Mesothelial cell of epicardium (in vitro differentiated cells): Measurements from ENCODE around the gene TRIM47. TPM values are rescaled to one million over a fixed set of nuclear protein-coding genes. Genes with fewer than 3 reads are reported as not detected.

Experiments used
- DNase-seq, 2 experiments: peaks; one replicate each; pipeline ENCODE4 v3.0.0; 2021; ENCODE audit warnings: low spot score in 2 of 2; ENCODE audit not compliant: unreplicated experiment in 2 of 2
- H3K27ac Mint-ChIP-seq: 2 replicates; pipeline ENCODE4 v1.8.0; 2021; ENCODE audit warnings: mixed read lengths
- H3K27me3 Mint-ChIP-seq: 2 replicates; pipeline ENCODE4 v1.8.0; 2021; ENCODE audit warnings: low read depth, mixed read lengths
- H3K36me3 Mint-ChIP-seq: 2 replicates; pipeline ENCODE4 v1.8.0; 2021; ENCODE audit warnings: mixed read lengths
- H3K4me1 Mint-ChIP-seq: 2 replicates; pipeline ENCODE4 v1.8.0; 2021; ENCODE audit warnings: mixed read lengths
- H3K4me3 Mint-ChIP-seq: 2 replicates; pipeline ENCODE4 v1.8.0; 2021; ENCODE audit warnings: mild to moderate bottlenecking, moderate library complexity, mixed read lengths
- H3K9me3 Mint-ChIP-seq: 2 replicates; pipeline ENCODE4 v1.8.0; 2021; ENCODE audit warnings: mixed read lengths
- total RNA-seq: library from RNA; stranded (reverse); gene quantifications from 3 replicates; pipeline ENCODE4 v1.2.1, GENCODE V29; 2021
- TF ChIP-seq, protein P1 (sequence below): fragments of 200-600 bp; sonication (generic); IDR thresholded peaks from one replicate; pipeline ENCODE4 v1.5.0; 2021; ENCODE audit warnings: antibody characterized with exemption; ENCODE audit not compliant: unreplicated experiment

Gene TRIM47, protein sequence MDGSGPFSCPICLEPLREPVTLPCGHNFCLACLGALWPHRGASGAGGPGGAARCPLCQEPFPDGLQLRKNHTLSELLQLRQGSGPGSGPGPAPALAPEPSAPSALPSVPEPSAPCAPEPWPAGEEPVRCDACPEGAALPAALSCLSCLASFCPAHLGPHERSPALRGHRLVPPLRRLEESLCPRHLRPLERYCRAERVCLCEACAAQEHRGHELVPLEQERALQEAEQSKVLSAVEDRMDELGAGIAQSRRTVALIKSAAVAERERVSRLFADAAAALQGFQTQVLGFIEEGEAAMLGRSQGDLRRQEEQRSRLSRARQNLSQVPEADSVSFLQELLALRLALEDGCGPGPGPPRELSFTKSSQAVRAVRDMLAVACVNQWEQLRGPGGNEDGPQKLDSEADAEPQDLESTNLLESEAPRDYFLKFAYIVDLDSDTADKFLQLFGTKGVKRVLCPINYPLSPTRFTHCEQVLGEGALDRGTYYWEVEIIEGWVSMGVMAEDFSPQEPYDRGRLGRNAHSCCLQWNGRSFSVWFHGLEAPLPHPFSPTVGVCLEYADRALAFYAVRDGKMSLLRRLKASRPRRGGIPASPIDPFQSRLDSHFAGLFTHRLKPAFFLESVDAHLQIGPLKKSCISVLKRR
- 2.8 to 3.1 TPM (median 2.9 TPM) in 3 replicates for total RNA-seq

DNA sequence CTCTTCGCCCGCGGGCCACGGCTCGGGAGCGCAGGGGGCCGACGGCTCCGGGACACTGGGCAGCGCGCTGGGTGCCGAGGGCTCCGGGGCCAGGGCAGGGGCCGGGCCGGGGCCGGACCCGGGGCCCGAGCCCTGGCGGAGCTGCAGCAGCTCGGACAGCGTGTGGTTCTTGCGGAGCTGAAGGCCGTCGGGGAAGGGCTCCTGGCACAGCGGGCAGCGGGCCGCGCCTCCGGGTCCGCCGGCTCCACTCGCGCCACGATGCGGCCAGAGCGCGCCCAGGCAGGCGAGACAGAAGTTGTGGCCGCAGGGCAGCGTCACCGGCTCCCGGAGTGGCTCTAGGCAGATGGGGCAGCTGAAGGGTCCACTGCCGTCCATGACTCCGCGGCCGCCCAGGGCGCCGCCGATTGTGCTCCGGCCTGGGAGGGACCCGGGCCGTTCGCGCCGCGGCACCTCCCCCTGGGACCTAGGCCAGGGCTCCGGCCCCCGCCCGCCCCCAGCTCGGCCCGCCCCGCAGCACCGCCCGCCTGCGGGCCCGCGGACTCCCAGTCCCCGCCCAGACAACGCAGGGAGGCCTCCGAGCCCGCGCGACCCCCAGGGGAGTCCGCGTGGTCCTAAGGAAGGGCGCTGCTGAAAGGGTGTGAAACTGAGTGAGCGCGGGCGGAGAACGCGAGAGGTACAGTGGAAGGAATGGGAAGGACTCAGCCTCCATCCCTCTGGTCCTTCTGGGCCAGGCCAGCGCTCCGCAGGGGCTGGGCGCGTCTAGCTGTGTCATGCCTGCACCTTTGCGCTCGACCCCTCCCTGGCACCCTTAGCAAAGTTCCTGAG, at the start of gene TRIM47:
TSS of gene TRIM47 (minus strand) at position 408 of the 825 bp plus-strand sequence. CDS start at position 375, 33 bp downstream.
- no peak for DNase-seq
- Mint-ChIP-seq H3K27ac (no peak within 1 kb of the TSS), H3K9me3 (no peaks in the 10 kb centered on the region)

DNA sequence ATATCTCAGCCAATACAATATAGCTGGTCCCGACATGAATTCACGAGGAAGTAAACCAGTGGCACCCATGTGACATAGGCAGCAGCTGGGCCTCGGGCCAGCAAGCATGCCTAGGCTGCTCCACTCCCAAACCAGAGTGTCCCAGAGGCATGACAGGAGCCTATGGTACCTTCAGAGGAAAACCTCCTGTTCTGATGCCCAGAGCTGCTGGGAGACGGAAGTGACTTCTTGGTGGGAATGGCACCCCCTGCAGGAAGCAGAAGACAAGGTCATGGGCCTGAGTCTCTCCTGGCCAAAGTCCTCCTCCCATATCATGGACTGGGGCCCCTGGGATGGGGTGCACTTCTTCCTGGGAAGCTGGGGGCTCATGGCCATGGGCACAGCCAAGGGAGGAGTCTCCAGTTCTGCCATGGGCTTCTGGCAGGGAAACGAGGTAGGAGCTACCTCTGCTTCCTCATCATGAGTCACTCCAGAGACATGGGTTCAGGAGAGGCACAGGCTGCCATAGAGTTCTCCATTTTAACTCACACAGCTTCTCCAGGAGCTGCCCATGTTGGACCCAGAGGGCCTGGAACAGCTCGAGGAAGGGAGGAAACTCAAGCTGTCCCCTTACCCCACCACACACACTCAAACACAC, 49.0 kb upstream of the TRIM47 start:
- Mint-ChIP-seq H3K4me3 (no peak overlapping the region), H3K9me3 (no peaks in the 10 kb centered on the region), H3K27ac (no peak overlapping the region), H3K27me3 (no peaks in the 10 kb centered on the region), H3K4me1 (no peaks in the 10 kb centered on the region), H3K36me3 (peaks cover 7% of the 10 kb centered on the region)
- no peak for DNase-seq
- TF ChIP-seq, protein P1, sequence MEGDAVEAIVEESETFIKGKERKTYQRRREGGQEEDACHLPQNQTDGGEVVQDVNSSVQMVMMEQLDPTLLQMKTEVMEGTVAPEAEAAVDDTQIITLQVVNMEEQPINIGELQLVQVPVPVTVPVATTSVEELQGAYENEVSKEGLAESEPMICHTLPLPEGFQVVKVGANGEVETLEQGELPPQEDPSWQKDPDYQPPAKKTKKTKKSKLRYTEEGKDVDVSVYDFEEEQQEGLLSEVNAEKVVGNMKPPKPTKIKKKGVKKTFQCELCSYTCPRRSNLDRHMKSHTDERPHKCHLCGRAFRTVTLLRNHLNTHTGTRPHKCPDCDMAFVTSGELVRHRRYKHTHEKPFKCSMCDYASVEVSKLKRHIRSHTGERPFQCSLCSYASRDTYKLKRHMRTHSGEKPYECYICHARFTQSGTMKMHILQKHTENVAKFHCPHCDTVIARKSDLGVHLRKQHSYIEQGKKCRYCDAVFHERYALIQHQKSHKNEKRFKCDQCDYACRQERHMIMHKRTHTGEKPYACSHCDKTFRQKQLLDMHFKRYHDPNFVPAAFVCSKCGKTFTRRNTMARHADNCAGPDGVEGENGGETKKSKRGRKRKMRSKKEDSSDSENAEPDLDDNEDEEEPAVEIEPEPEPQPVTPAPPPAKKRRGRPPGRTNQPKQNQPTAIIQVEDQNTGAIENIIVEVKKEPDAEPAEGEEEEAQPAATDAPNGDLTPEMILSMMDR = peak; percentile 31

More for the DNA sequence above, at the start of gene TRIM47:
- peaks cover 16% of the 10 kb centered on the region for H3K4me1 Mint-ChIP-seq
- H3K36me3 Mint-ChIP-seq = no peaks in the 10 kb centered on the region
- TF ChIP-seq, protein P1 = no peak
- H3K27me3 Mint-ChIP-seq = peaks cover 72% of the 10 kb centered on the region
- H3K4me3 Mint-ChIP-seq = peak within 1 kb of the TSS; percentile 64

DNA sequence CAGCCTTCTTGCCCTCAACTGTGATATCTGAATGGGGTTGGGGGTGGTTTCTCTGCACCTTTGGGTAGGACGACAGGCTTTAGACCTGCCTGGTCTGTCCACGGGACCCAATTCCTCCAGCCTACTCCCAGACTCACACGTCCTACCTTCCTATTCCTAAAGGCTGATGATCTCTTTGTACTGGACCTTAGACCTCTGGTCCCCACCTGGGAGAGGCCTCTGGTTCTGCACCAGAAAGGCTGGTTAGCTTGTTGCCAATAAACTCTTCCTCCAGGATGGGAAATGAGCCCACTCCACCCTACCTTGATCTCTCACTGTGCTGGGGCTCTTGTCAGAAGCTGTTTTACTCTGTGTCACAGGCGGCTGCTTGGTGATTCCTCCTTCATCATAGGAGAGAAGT, 48.1 kb upstream of the TRIM47 start:
- DNase-seq = no peak
- peaks cover 7% of the 10 kb centered on the region for H3K36me3 Mint-ChIP-seq
- no peaks in the 10 kb centered on the region for H3K4me1 Mint-ChIP-seq
- TF ChIP-seq, protein P1 = no peak
- H3K4me3 Mint-ChIP-seq = no peak overlapping the region
- H3K27ac Mint-ChIP-seq = no peak overlapping the region
- H3K9me3 Mint-ChIP-seq = no peaks in the 10 kb centered on the region
- no peaks in the 10 kb centered on the region for H3K27me3 Mint-ChIP-seq

DNA sequence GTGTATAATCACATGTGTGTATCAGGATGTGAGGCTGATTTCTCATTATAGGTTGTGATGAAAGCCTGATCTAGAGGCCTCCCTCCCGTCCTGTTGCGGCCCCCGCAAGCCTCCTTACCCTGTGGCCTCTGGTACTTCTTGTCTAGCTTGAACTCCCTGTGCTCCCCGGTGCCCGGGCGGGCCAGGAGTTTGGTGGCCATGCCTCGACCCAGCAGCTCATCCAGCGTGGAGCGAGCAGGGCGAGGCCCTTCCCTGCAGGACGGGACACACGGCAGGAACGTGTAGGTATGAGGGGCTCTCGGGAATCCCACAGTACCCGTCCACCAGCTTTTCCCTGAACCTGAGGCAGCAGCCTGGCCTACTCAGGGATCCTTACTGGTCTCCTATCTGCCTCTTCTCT, 47.5 kb upstream of the TRIM47 start:
- TF ChIP-seq, protein P1 = no peak
- Mint-ChIP-seq H3K27ac (no peak overlapping the region), H3K36me3 (peaks cover 7% of the 10 kb centered on the region), H3K9me3 (no peaks in the 10 kb centered on the region), H3K27me3 (no peaks in the 10 kb centered on the region), H3K4me1 (no peaks in the 10 kb centered on the region), H3K4me3 (no peak overlapping the region)
- no peak for DNase-seq

DNA sequence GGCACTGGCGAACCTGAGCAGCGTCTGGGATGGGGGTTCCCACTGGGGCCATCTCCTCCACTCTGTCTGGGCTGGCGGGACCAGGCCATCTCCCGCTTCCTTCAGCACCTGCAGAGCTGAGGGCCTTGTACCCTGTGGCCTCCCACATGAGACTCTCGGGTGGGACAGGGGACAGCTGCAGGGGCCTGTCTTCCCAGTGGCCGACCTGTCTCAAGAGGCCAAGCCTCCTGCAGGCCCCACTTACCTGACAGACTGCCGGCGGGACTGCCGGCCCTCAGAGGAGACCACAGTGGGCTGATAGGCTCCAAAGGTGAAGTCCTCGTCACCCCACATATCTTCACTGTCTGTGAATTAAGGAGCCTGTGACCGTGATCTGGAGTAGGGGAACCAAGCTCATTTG, 46.7 kb upstream of the TRIM47 start:
- H3K4me1 Mint-ChIP-seq = no peaks in the 10 kb centered on the region
- no peak overlapping the region for H3K27ac Mint-ChIP-seq
- peaks cover 7% of the 10 kb centered on the region for H3K36me3 Mint-ChIP-seq
- TF ChIP-seq, protein P1 = no peak
- no peaks in the 10 kb centered on the region for H3K27me3 Mint-ChIP-seq
- H3K9me3 Mint-ChIP-seq = no peaks in the 10 kb centered on the region
- no peak for DNase-seq
- H3K4me3 Mint-ChIP-seq = no peak overlapping the region
